CD4-positive, CD25-positive, alpha-beta regulatory T cell (primary cell): ENCODE measurements around the gene CDK5RAP2. TPM values are rescaled to one million over a fixed set of nuclear protein-coding genes. Genes with fewer than 3 reads are reported as not detected.

Source experiments
- ATAC-seq, 2 donors: fragments of 150-1000 bp; cut with Tn5 transposase; one replicate each; pipeline ENCODE4 v1.10.0; 2021; ENCODE audit warnings: low read depth in 2 of 2, moderate number of reproducible peaks in 2 of 2, moderate library complexity in 1 of 2
- DNase-seq, 3 donors: peaks; one replicate each; pipeline versions ENCODE4 v3.0.0 to v3.0.0-alpha.2; 2012 to 2022; ENCODE audit warnings: mixed read lengths in 1 of 3
- H3K27ac ChIP-seq: one replicate; pipeline ENCODE4 v1.7.0; 2013; ENCODE audit warnings: mild to moderate bottlenecking, low read length; ENCODE audit not compliant: insufficient read depth, poor library complexity, severe bottlenecking
- H3K27me3 ChIP-seq: one replicate; pipeline ENCODE4 v1.7.0; 2013; ENCODE audit warnings: low read length; ENCODE audit not compliant: control insufficient read depth, insufficient read depth
- H3K36me3 ChIP-seq: one replicate; pipeline ENCODE4 v1.7.0; 2013; ENCODE audit warnings: mild to moderate bottlenecking, low read length, moderate library complexity; ENCODE audit not compliant: control insufficient read depth, insufficient read depth
- H3K4me1 ChIP-seq: 2 replicates; pipeline ENCODE4 v1.7.0; 2013; ENCODE audit warnings: mild to moderate bottlenecking, low read length; ENCODE audit not compliant: insufficient read depth, control insufficient read depth, poor library complexity, severe bottlenecking
- H3K4me3 ChIP-seq: one replicate; pipeline ENCODE4 v1.7.0; 2013; ENCODE audit warnings: low read depth, mild to moderate bottlenecking, low read length, moderate library complexity
- H3K9me3 ChIP-seq, 2 experiments: 1 replicate in 1 of 2; 2 replicates in 1 of 2; pipeline ENCODE4 v1.7.0; 2013; ENCODE audit warnings: low read length in 2 of 2, mild to moderate bottlenecking in 1 of 2, moderate library complexity in 1 of 2; ENCODE audit not compliant: control insufficient read depth in 2 of 2
- H3K27ac Mint-ChIP-seq, 3 donors: one replicate each; pipeline ENCODE4 v1.8.0; 2020 to 2022; ENCODE audit warnings: mild to moderate bottlenecking in 3 of 3, mixed read lengths in 3 of 3, moderate library complexity in 2 of 3
- H3K27me3 Mint-ChIP-seq: one replicate; pipeline ENCODE4 v1.8.0; 2022; ENCODE audit warnings: mild to moderate bottlenecking, mixed read lengths
- H3K36me3 Mint-ChIP-seq: one replicate; pipeline ENCODE4 v1.8.0; 2020; ENCODE audit warnings: mixed read lengths
- H3K4me1 Mint-ChIP-seq, 4 donors: one replicate each; pipeline ENCODE4 v1.8.0; 2020 to 2022; ENCODE audit warnings: mixed read lengths in 4 of 4, mild to moderate bottlenecking in 1 of 4
- H3K4me3 Mint-ChIP-seq, 4 donors: one replicate each; pipeline ENCODE4 v1.8.0; 2020 to 2022; ENCODE audit warnings: mild to moderate bottlenecking in 4 of 4, mixed read lengths in 4 of 4, moderate library complexity in 3 of 4
- H3K9me3 Mint-ChIP-seq, 7 donors: one replicate each; pipeline ENCODE4 v1.8.0; 2020 to 2022; ENCODE audit warnings: mixed read lengths in 7 of 7, mild to moderate bottlenecking in 3 of 7, moderate library complexity in 2 of 7
- polyA plus RNA-seq, 4 donors: library from polyadenylated mRNA; unstranded; fragments of 300-500 nt; fragmentation: Illumina TruSeq; gene quantifications; one replicate each; pipeline ENCODE4 v1.2.3, GENCODE V29; 2021
- total RNA-seq: library from RNA; stranded (reverse); gene quantifications from one replicate; pipeline ENCODE4 v1.2.3, GENCODE V29; 2022

The CDK5RAP2 gene
- total and polyA plus RNA-seq, 5 donors from 2014 or later = 14.6 to 64.5 (median 16.9) TPM

- no peak overlapping the region for H3K4me3 Mint-ChIP-seq
- no peaks in the 10 kb centered on the region for H3K4me1 ChIP-seq
- H3K27me3 ChIP-seq = no peaks in the 10 kb centered on the region
- H3K4me3 ChIP-seq = no peak overlapping the region
- DNase-seq (no peak), ATAC-seq (no peak)
- H3K36me3 Mint-ChIP-seq = peaks cover 61% of the 10 kb centered on the region
- H3K9me3 ChIP-seq = no peaks in the 10 kb centered on the region
- no peaks in the 10 kb centered on the region for H3K9me3 Mint-ChIP-seq
- H3K36me3 ChIP-seq = peaks cover 89% of the 10 kb centered on the region
- no peaks in the 10 kb centered on the region for H3K4me1 Mint-ChIP-seq
- H3K27ac ChIP-seq = no peak overlapping the region
- no peaks in the 10 kb centered on the region for H3K27me3 Mint-ChIP-seq
- peak overlapping the region in 2 of 3 donors; percentile 47 to 84 for H3K27ac Mint-ChIP-seq
These were observed 176.5 kb downstream of the CDK5RAP2 start for GRCh38 chr9:120403543-120403856.

DNA sequence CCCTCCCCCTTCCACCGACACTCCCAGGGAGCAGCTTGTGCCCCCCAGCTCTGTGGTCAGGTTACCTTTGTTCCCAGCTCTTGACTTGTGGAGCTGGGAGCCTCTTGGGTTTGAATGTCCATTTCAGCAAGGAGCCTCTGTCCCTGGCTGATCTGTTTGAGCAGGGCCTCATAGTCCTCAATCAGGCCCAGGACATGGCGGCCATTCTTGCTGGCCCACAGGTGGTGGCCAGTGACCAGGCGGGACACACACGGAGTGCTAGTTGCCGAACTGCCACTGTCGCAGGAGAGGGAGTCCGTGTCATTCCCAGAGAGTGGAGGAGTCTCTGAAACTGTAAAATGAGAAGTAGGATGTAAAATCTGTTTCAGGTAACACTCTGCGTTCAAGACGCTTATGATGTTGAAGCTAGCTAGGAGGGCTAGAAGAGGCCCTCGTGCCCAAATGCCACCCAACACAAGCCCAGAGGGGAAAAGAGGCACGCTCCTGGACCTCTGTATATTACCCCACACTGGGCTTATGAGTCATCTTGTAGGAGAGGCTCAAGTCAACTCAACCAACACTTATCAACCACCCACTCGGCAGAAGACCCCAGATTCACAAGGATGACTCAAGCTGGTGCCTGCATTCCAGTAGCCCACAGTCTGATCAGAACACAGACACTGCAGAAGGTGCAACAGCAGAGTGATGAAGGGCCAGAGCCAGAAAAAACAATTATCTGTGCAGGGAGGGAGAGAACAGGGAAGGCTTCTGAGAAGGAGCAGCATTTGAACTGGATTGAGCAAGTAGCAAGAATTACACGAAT lies 177.0 kb downstream of the CDK5RAP2 start:
- Mint-ChIP-seq H3K27me3 (no peaks in the 10 kb centered on the region), H3K27ac (peak overlapping the region in 2 of 3 donors; percentile 47 to 84), H3K36me3 (peaks cover 62% of the 10 kb centered on the region), H3K4me3 (no peak overlapping the region), H3K9me3 (no peaks in the 10 kb centered on the region), H3K4me1 (no peaks in the 10 kb centered on the region)
- Histone ChIP-seq H3K9me3 (no peaks in the 10 kb centered on the region), H3K4me1 (no peaks in the 10 kb centered on the region), H3K36me3 (peaks cover 87% of the 10 kb centered on the region), H3K27ac (no peak overlapping the region), H3K27me3 (no peaks in the 10 kb centered on the region), H3K4me3 (no peak overlapping the region)
- ATAC-seq (no peak), DNase-seq (peak in 1 of 3 donors; percentile 6)

GRCh38 chr9:120399940-120400339 lies 180.0 kb downstream of the CDK5RAP2 start:
- Histone ChIP-seq H3K4me1 (no peaks in the 10 kb centered on the region), H3K4me3 (no peak overlapping the region), H3K27me3 (no peaks in the 10 kb centered on the region), H3K9me3 (no peaks in the 10 kb centered on the region), H3K36me3 (peaks cover 87% of the 10 kb centered on the region), H3K27ac (no peak overlapping the region)
- Mint-ChIP-seq H3K4me1 (peaks cover under 1 to 5% (median 3%) of the 10 kb centered on the region in 4 donors), H3K4me3 (no peak overlapping the region), H3K9me3 (no peaks in the 10 kb centered on the region), H3K27ac (peak overlapping the region in 2 of 3 donors; percentile 36 to 39), H3K36me3 (peaks cover 66% of the 10 kb centered on the region), H3K27me3 (no peaks in the 10 kb centered on the region)
- ATAC-seq = no peak
- no peak for DNase-seq

DNA sequence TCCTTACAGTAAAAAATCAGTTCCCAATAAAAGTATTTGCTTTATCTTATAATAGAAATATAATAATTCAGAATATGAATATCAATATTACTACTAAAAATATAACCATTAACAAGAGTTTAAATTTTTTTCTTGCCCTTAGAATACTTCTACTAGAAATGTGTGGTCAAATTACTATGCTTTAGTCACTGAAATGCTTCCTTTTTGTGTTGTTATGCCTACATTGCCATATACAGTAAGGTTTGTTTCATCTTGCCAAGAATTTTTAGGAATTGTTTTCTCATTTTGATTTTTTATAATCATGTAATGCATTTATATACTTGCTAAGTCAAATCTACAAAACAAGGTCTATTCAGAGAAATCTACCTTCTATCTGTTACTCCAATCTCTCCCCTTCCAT lies 181.7 kb downstream of the CDK5RAP2 start:
- no peaks in the 10 kb centered on the region for H3K27me3 Mint-ChIP-seq
- H3K9me3 ChIP-seq = no peaks in the 10 kb centered on the region
- no peak overlapping the region for H3K4me3 ChIP-seq
- no peak overlapping the region for H3K4me3 Mint-ChIP-seq
- H3K36me3 ChIP-seq = peaks cover 86% of the 10 kb centered on the region
- H3K4me1 Mint-ChIP-seq = peaks cover 6 to 16% (median 11%) of the 10 kb centered on the region in 4 donors
- no peak for ATAC-seq
- H3K9me3 Mint-ChIP-seq = no peaks in the 10 kb centered on the region
- H3K36me3 Mint-ChIP-seq = peaks cover 61% of the 10 kb centered on the region
- H3K27ac ChIP-seq = no peak overlapping the region
- no peak for DNase-seq
- H3K27me3 ChIP-seq = no peaks in the 10 kb centered on the region
- H3K27ac Mint-ChIP-seq = no peak overlapping the region
- no peaks in the 10 kb centered on the region for H3K4me1 ChIP-seq

DNA sequence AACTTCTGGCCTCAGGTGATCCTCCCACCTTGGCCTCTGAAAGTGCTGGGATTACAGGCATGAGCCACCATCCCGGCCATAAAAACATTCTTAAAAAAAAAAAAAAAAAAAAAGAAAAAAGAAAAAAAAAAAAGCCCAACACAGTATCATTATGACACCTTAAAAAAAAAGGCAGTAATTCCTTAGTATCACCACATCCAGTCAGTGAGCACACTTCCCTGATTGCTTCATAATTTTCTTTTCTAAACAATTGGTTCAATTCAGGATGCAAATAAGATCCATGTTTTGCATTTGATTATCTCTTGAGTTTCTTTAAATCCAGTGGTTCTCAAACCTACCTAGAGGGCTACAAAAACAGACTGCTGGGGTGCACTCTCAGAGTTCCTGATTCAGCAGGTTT lies 182.5 kb downstream of the CDK5RAP2 start:
- Histone ChIP-seq H3K9me3 (no peaks in the 10 kb centered on the region), H3K27ac (no peak overlapping the region), H3K4me1 (no peaks in the 10 kb centered on the region), H3K4me3 (no peak overlapping the region), H3K27me3 (no peaks in the 10 kb centered on the region), H3K36me3 (peaks cover 86% of the 10 kb centered on the region)
- H3K4me3 Mint-ChIP-seq = no peak overlapping the region
- no peaks in the 10 kb centered on the region for H3K9me3 Mint-ChIP-seq
- H3K4me1 Mint-ChIP-seq = peaks cover 6 to 16% (median 11%) of the 10 kb centered on the region in 4 donors
- peak overlapping the region in 1 of 3 donors; percentile 13 for H3K27ac Mint-ChIP-seq
- ATAC-seq = no peak
- no peaks in the 10 kb centered on the region for H3K27me3 Mint-ChIP-seq
- peaks cover 61% of the 10 kb centered on the region for H3K36me3 Mint-ChIP-seq
- no peak for DNase-seq

DNA sequence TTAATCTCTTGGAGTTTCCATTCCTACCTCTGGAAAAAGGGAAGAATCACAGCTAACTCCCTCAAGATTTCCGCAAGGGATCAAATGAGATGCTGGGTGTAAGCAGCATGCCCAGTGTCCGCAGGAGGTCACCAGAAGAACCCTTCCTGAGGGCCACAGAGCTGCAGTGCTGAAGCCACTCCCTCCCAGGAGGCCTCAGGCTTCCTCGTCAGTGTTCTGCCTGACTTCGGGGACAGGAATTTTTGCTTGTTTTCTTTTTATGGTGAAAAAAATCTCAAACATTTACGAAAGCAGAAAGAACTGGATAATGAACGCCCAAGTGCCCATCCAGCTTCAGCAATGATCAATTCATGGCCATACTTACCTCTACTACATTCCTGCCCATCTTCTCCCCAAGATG lies 183.0 kb downstream of the CDK5RAP2 start:
- no peak overlapping the region for H3K4me3 Mint-ChIP-seq
- Histone ChIP-seq H3K27me3 (no peaks in the 10 kb centered on the region), H3K36me3 (peaks cover 86% of the 10 kb centered on the region), H3K4me3 (no peak overlapping the region), H3K9me3 (no peaks in the 10 kb centered on the region), H3K4me1 (no peaks in the 10 kb centered on the region), H3K27ac (no peak overlapping the region)
- no peak overlapping the region for H3K27ac Mint-ChIP-seq
- no peak for DNase-seq
- no peaks in the 10 kb centered on the region for H3K9me3 Mint-ChIP-seq
- H3K36me3 Mint-ChIP-seq = peaks cover 62% of the 10 kb centered on the region
- no peaks in the 10 kb centered on the region for H3K27me3 Mint-ChIP-seq
- peaks cover 6 to 16% (median 11%) of the 10 kb centered on the region in 4 donors for H3K4me1 Mint-ChIP-seq
- no peak for ATAC-seq

DNA sequence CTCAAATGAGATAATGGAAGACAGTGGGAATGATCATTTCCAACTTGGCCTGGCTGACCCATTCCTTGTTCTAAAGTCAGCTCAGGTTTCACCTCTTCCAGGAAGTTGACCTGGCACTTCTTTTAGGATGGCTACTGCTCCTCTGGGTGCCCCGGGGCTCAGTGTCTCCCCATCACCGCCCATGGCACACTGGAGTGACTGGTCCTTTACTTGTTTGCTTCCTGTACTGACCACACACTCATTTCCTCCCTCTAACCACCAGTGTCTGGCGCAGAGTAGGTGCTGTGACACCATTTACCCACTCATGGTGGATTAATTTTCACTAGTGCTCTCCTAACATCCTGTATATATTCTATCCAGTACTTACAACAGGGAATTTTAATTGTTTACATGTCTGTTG lies 183.5 kb downstream of the CDK5RAP2 start:
- Mint-ChIP-seq H3K36me3 (peaks cover 62% of the 10 kb centered on the region), H3K27ac (peak overlapping the region in 1 of 3 donors; percentile 51), H3K27me3 (no peaks in the 10 kb centered on the region), H3K4me3 (no peak overlapping the region), H3K9me3 (no peaks in the 10 kb centered on the region), H3K4me1 (peaks cover 6 to 16% (median 11%) of the 10 kb centered on the region in 4 donors)
- Histone ChIP-seq H3K27me3 (no peaks in the 10 kb centered on the region), H3K4me3 (no peak overlapping the region), H3K4me1 (no peaks in the 10 kb centered on the region), H3K9me3 (no peaks in the 10 kb centered on the region), H3K36me3 (peaks cover 90% of the 10 kb centered on the region), H3K27ac (no peak overlapping the region)
- ATAC-seq = no peak
- no peak for DNase-seq

DNA sequence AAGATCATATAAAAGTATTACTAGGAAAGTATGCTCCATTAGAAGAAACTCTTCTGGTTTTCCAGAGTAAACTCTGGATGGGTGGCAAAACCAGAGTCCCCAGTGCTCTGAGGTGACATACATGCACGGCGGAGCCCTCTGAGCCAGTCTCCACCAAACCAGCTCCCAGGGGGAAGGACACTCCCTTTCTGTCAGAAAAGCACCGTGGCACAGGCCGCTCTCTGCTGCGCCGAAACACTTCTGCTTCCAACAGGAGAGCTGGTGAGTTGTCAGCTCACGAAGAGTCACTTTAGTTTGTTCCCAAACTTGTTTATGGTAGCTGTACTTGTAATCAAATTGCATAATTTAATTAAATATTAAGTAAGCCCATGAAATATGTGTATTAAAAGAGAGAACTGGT lies 184.6 kb downstream of the CDK5RAP2 start:
- ATAC-seq (no peak), DNase-seq (no peak)
- H3K27ac Mint-ChIP-seq = peak overlapping the region in 1 of 3 donors; percentile 69
- Histone ChIP-seq H3K9me3 (no peaks in the 10 kb centered on the region), H3K4me1 (no peaks in the 10 kb centered on the region), H3K4me3 (no peak overlapping the region), H3K27me3 (no peaks in the 10 kb centered on the region), H3K27ac (no peak overlapping the region), H3K36me3 (peaks cover 90% of the 10 kb centered on the region)
- peaks cover 63% of the 10 kb centered on the region for H3K36me3 Mint-ChIP-seq
- H3K4me3 Mint-ChIP-seq = no peak overlapping the region
- H3K9me3 Mint-ChIP-seq = no peaks in the 10 kb centered on the region
- H3K4me1 Mint-ChIP-seq = peaks cover 6 to 16% (median 11%) of the 10 kb centered on the region in 4 donors
- no peaks in the 10 kb centered on the region for H3K27me3 Mint-ChIP-seq
